A549 (cell line): ENCODE results near the gene UACA. TPM values are rescaled to one million over a fixed set of nuclear protein-coding genes. Genes with fewer than 3 reads are reported as not detected.

Source experiments
- ATAC-seq, 2 experiments: fragments of 200-7000 bp in 1 of 2; fragments of >200 bp in 1 of 2; cut with Nextera tagmentation in 1 of 2; cut with Tn5 transposase in 1 of 2; 3 replicates each; pipeline versions ENCODE4 v1.8.0 to v1.9.1; 2018 to 2020; ENCODE audit warnings: mild to moderate bottlenecking in 1 of 2, moderate library complexity in 1 of 2
- CTCF ChIA-PET: fragments of 300-600 bp; sonication (Branson Sonifier 250); formaldehyde crosslinking; extraction: SDS; loops from one replicate; lab custom pipeline; 2021; ENCODE audit warnings: antibody characterized with exemption, inconsistent platforms; lab: Yijun Ruan, JAX
- POLR2A ChIA-PET: fragments of 350-600 bp; formaldehyde crosslinking; extraction: SDS; loops from one replicate; lab custom pipeline; 2021; ENCODE audit warnings: antibody characterized with exemption, inconsistent platforms; lab: Yijun Ruan, JAX
- DNase-seq, 2 experiments: peaks; one replicate each; pipeline versions ENCODE4 v3.0.0 to v3.0.0-alpha.2; 2011 to 2016; ENCODE audit warnings: low read depth in 1 of 2, low spot score in 1 of 2
- FAIRE-seq: peaks from 2 replicates; lab custom pipeline; 2011; peaks lifted over from hg19 to GRCh38; lab: Jason Lieb, UNC
- H3K27ac ChIP-seq, 2 experiments: fragments of >200 bp; sonication (Bioruptor Twin); formaldehyde crosslinking; 3 replicates each; pipeline ENCODE4 v1.5.1; 2016 to 2017
- H3K4me1 ChIP-seq: fragments of >200 bp; sonication (Bioruptor Twin); formaldehyde crosslinking; 3 replicates; pipeline ENCODE4 v1.6.1; 2016
- H3K4me2 ChIP-seq: fragments of >200 bp; sonication (Bioruptor Twin); formaldehyde crosslinking; 3 replicates; pipeline ENCODE4 v1.6.1; 2016
- H3K4me3 ChIP-seq: fragments of >200 bp; sonication (Bioruptor Twin); formaldehyde crosslinking; 3 replicates; pipeline ENCODE4 v1.5.1; 2016
- H3K9me3 ChIP-seq: fragments of >200 bp; sonication (Bioruptor Twin); formaldehyde crosslinking; 3 replicates; pipeline ENCODE4 v1.6.1; 2016
- BCL3 ChIP-seq: fragments of >200 bp; sonication (Bioruptor Twin); formaldehyde crosslinking; IDR thresholded peaks from 3 replicates; pipeline ENCODE4 v1.6.1; 2016
- CEBPB ChIP-seq, 2 experiments: fragments of >200 bp in 1 of 2; sonication (Bioruptor Twin) in 1 of 2; formaldehyde crosslinking in 1 of 2; IDR thresholded peaks; 2 replicates each; pipeline ENCODE4 v1.6.1; 2012 to 2016
- ELK1 ChIP-seq: fragments of 150-350 bp; IDR thresholded peaks from 2 replicates; pipeline ENCODE4 v1.6.1; 2014; ENCODE audit warnings: low read depth, mild to moderate bottlenecking, low read length
- ESRRA ChIP-seq: fragments of 150-350 bp; IDR thresholded peaks from 2 replicates; pipeline ENCODE4 v1.6.1; 2014; ENCODE audit warnings: mild to moderate bottlenecking, low read length, borderline replicate concordance
- FOSL2 ChIP-seq, 2 experiments: fragments of 450-650 bp in 1 of 2; fragments of >200 bp in 1 of 2; sonication (Bioruptor Twin) in 1 of 2; formaldehyde crosslinking; IDR thresholded peaks; 2 replicates each; pipeline versions ENCODE4 v1.5.0 to v1.6.1; 2016 to 2020; ENCODE audit warnings: mild to moderate bottlenecking in 1 of 2, moderate library complexity in 1 of 2
- FOXS1 ChIP-seq: fragments of 250-450 bp; sonication (Bioruptor Pico); IDR thresholded peaks from 2 replicates; pipeline ENCODE4 v1.5.0; 2020; ENCODE audit warnings: mild to moderate bottlenecking, moderate library complexity
- GATA3 ChIP-seq: IDR thresholded peaks from 2 replicates; pipeline ENCODE4 v1.6.1; 2012; ENCODE audit warnings: borderline replicate concordance
- HOXB5 ChIP-seq: fragments of 250-450 bp; sonication (Bioruptor Pico); IDR thresholded peaks from 2 replicates; pipeline ENCODE4 v1.5.0; 2020; ENCODE audit warnings: mild to moderate bottlenecking, moderate library complexity
- KDM1A ChIP-seq: fragments of 200-600 bp; sonication (generic); IDR thresholded peaks from 2 replicates; pipeline ENCODE4 v1.6.1; 2016; ENCODE audit warnings: low read depth, mild to moderate bottlenecking
- KDM5A ChIP-seq: fragments of 200-600 bp; sonication (generic); IDR thresholded peaks from 2 replicates; pipeline ENCODE4 v1.6.1; 2016; ENCODE audit warnings: antibody characterized with exemption, mild to moderate bottlenecking
- MAFK ChIP-seq: fragments of 450-650 bp; IDR thresholded peaks from 2 replicates; pipeline ENCODE4 v1.6.1; 2014; ENCODE audit not compliant: partially characterized antibody
- MAX ChIP-seq: IDR thresholded peaks from 2 replicates; pipeline ENCODE4 v1.6.1; 2012
- MYC ChIP-seq: IDR thresholded peaks from 2 replicates; pipeline ENCODE4 v1.6.1; 2012; ENCODE audit warnings: mild to moderate bottlenecking, inconsistent platforms, low read length, improper control_type of control experiment, borderline replicate concordance
- NR3C1 ChIP-seq: fragments of >200 bp; sonication (Bioruptor Twin); formaldehyde crosslinking; IDR thresholded peaks from 3 replicates; pipeline ENCODE4 v1.6.1; 2017
- PBX3 ChIP-seq: IDR thresholded peaks from 2 replicates; pipeline ENCODE4 v1.6.1; 2012
- PHF8 ChIP-seq: fragments of 200-600 bp; sonication (generic); IDR thresholded peaks from 2 replicates; pipeline ENCODE4 v1.6.1; 2016; ENCODE audit warnings: low read depth, mild to moderate bottlenecking, antibody characterized with exemption, moderate library complexity, borderline replicate concordance
- RNF2 ChIP-seq: fragments of 200-600 bp; sonication (generic); IDR thresholded peaks from 2 replicates; pipeline ENCODE4 v1.6.1; 2016; ENCODE audit warnings: low read depth, mild to moderate bottlenecking, antibody characterized with exemption, moderate library complexity, borderline replicate concordance
- TP53 ChIP-seq: fragments of 250-450 bp; sonication (Bioruptor Pico); IDR thresholded peaks from 2 replicates; pipeline ENCODE4 v1.5.0; 2021; ENCODE audit warnings: mild to moderate bottlenecking, moderate library complexity
- WGBS: methylation state at CpG from one replicate; pipeline ENCODE4 v1.1.6; 2017; ENCODE audit errors: missing lambda C conversion rate; 5-methylcytosine and 5-hydroxymethylcytosine counted together
- polyA plus RNA-seq, 4 experiments: library from polyadenylated mRNA; depleted of rRNA in 3 of 4; stranded (reverse); fragments of >200 nt; fragmentation: RNase III in 1 of 4; extraction: RNeasy Plus Mini Kit Qiagen cat#74134 plus additional on column Dnase treatment in 1 of 4; gene quantifications; 2 replicates in 3 of 4; 3 replicates in 1 of 4; pipeline ENCODE4 v1.2.3, GENCODE V29; 2011 to 2017

UACA gene
- polyA plus RNA-seq, 2 of the 4 experiments (the other 2 are of a cell fraction): 31.9 to 80.4 TPM

GRCh38 chr15:70698426-70698825 is 64.9 kb downstream of the UACA start:
- POLR2A ChIA-PET: no interaction called here
- H3K4me3 ChIP-seq: no peak overlapping the region
- ATAC-seq (no peak), DNase-seq (no peak), FAIRE-seq (peak; percentile 87)
- peak overlapping the region; percentile 79 for H3K4me2 ChIP-seq
- CTCF ChIA-PET: interaction anchor here (1.1 to 2.7 kb wide), 3 partner anchors 81 to 176 kb away, joined by 3 to 8 read pairs (median 4); no protein-coding TSS in a partner anchor
- H3K27ac ChIP-seq: no peak overlapping the region
- H3K9me3 ChIP-seq: no peaks in the 10 kb centered on the region
- TF ChIP-seq PBX3: no peak
- H3K4me1 ChIP-seq: peaks cover 64% of the 10 kb centered on the region

- H3K9me3 ChIP-seq: no peaks in the 10 kb centered on the region
- ATAC-seq (no peak), DNase-seq (peak in 1 of 2 experiments; percentile 26), FAIRE-seq (peak; percentile 96)
- CTCF ChIA-PET: interaction anchor here (0.7 to 6.2 kb wide), 7 partner anchors 8 to 184 kb away, joined by 3 to 39 read pairs (median 3); no protein-coding TSS in a partner anchor
- 47% methylated on average over 2 of the region's 2 CpGs for WGBS
- TF ChIP-seq GATA3: peak; percentile 28; the same call in 1 of the 2 replicates
- no peak for TF ChIP-seq MAX
- peak; percentile 88 to 89; a peak in 3 of 4 replicates for TF ChIP-seq CEBPB (IDR thresholded peaks at IDR 0.05)
- peak; percentile 96 for TF ChIP-seq MAFK
- no peak for TF ChIP-seq FOSL2 (IDR thresholded peaks at IDR 0.05)
- TF ChIP-seq FOSL2 (CRISPR knock-in tag; IDR thresholded peaks at IDR 0.05): peak; percentile 6; the same call in 1 of the 2 replicates
- no peak for TF ChIP-seq ELK1
- H3K4me3 ChIP-seq: no peak overlapping the region; the same call in 2 of the 3 replicates
- POLR2A ChIA-PET: interaction anchor here (1.1 to 1.9 kb wide), 3 partner anchors 22 to 121 kb away, joined by 4 read pairs; partner anchors contain the start of gene UACA
- H3K4me2 ChIP-seq: peak overlapping the region; percentile 65
- H3K4me1 ChIP-seq: peaks cover 38% of the 10 kb centered on the region
- H3K27ac ChIP-seq: peak overlapping the region; percentile 3 to 11; a peak in 1 of 6 replicates
Measured at GRCh38 chr15:70690491-70691276, 72.7 kb downstream of the UACA start.

GRCh38 chr15:70690021-70690420 is 73.3 kb downstream of the UACA start:
- POLR2A ChIA-PET: interaction anchor here (1.1 to 1.9 kb wide), 2 partner anchors 23 to 74 kb away, joined by 4 read pairs; partner anchors contain the start of gene UACA
- TF ChIP-seq PHF8 (no peak), ESRRA (no peak), KDM5A (no peak), BCL3 (no peak)
- Histone ChIP-seq H3K4me3 (no peak overlapping the region), H3K4me1 (peaks cover 35% of the 10 kb centered on the region), H3K9me3 (no peaks in the 10 kb centered on the region), H3K4me2 (peak overlapping the region; percentile 65; the same call in 2 of the 3 replicates), H3K27ac (0 out of 6 replicates have a peak overlapping the region, but pooled peaks of 1 of the 2 experiments have one; percentile 11)
- DNase-seq (no peak), FAIRE-seq (peak; percentile 91), ATAC-seq (no peak)
- 92% methylated on average over 2 of the region's 2 CpGs for WGBS
- CTCF ChIA-PET: interaction anchor here (0.8 to 6.2 kb wide), 5 partner anchors 26 to 185 kb away, joined by 3 to 39 read pairs (median 3); no protein-coding TSS in a partner anchor

GRCh38 chr15:70687482-70687881 is 75.9 kb downstream of the UACA start:
- H3K4me1 ChIP-seq: peaks cover 28% of the 10 kb centered on the region
- ChIA-PET POLR2A (no interaction called here), CTCF (interaction anchor here (0.7 to 6.2 kb wide), 9 partner anchors 9 to 188 kb away, joined by 3 to 39 read pairs (median 4); no protein-coding TSS in a partner anchor)
- H3K4me2 ChIP-seq: no peak overlapping the region
- H3K27ac ChIP-seq: no peak overlapping the region
- no peak for DNase-seq
- 95% methylated on average over 3 of the region's 3 CpGs for WGBS
- TF ChIP-seq RNF2 (no peak), TP53 (CRISPR knock-in tag) (no peak), MYC (no peak), FOXS1 (CRISPR knock-in tag) (no peak), KDM1A (no peak), NR3C1 (no peak), CEBPB (IDR thresholded peaks at IDR 0.05) (no peak), HOXB5 (no peak), GATA3 (no peak)
- no peaks in the 10 kb centered on the region for H3K9me3 ChIP-seq
- H3K4me3 ChIP-seq: no peak overlapping the region
- ATAC-seq: no peak
- peak; percentile 80 for FAIRE-seq
